AG04450 (cell line): ENCODE data around the gene TUBGCP2. TPM values are rescaled to one million over a fixed set of nuclear protein-coding genes. Genes with fewer than 3 reads are reported as not detected.

Source experiments
- CTCF ChIA-PET: fragments of 300-600, 350-600 bp; formaldehyde crosslinking; extraction: SDS; loops from one replicate; lab custom pipeline; 2022; ENCODE audit warnings: antibody characterized with exemption, inconsistent platforms; lab: Charles Lee
- POLR2A ChIA-PET: fragments of 350-600 bp; formaldehyde crosslinking; extraction: SDS; loops from one replicate; lab custom pipeline; 2021; ENCODE audit warnings: antibody characterized with exemption, inconsistent platforms; lab: Yijun Ruan, JAX
- DNase-seq: peaks from one replicate; pipeline ENCODE4 v3.0.0-alpha.2; 2011; ENCODE audit warnings: low read depth, low spot score
- H3K27ac ChIP-seq: one replicate; pipeline ENCODE4 v1.5.1; 2012; ENCODE audit warnings: low read depth, low read length, control low read depth
- H3K27me3 ChIP-seq: one replicate; pipeline ENCODE4 v1.6.0; 2012; ENCODE audit warnings: low read length; ENCODE audit not compliant: control insufficient read depth, insufficient read depth
- H3K4me3 ChIP-seq: 2 replicates; pipeline ENCODE4 v1.5.1; 2011; ENCODE audit warnings: mild to moderate bottlenecking, low read depth, low read length, control low read depth
- H3K9me3 ChIP-seq: 2 replicates; pipeline ENCODE4 v1.5.1; 2012; ENCODE audit warnings: low read length; ENCODE audit not compliant: control insufficient read depth, insufficient read depth
- CTCF ChIP-seq: IDR thresholded peaks from 2 replicates; pipeline ENCODE4 v1.5.1; 2011; ENCODE audit warnings: low read depth, low read length, control low read depth, inconsistent platforms
- polyA plus RNA-seq: library from polyadenylated mRNA; depleted of rRNA; stranded (reverse); fragments of >200 nt; gene quantifications from 2 replicates; pipeline ENCODE4 v1.2.3, GENCODE V29; 2011

The TUBGCP2 gene
- polyA plus RNA-seq, 1 experiment = 40.0 TPM

- no peak for TF ChIP-seq CTCF
- POLR2A ChIA-PET = no interaction called here
- CTCF ChIA-PET = no interaction called here
- peaks cover 14% of the 10 kb centered on the region for H3K27me3 ChIP-seq
- no peaks in the 10 kb centered on the region; the same call in 1 of the 2 replicates for H3K9me3 ChIP-seq
- no peak overlapping the region for H3K27ac ChIP-seq
- DNase-seq = no peak
- H3K4me3 ChIP-seq = no peak overlapping the region
Observed at GRCh38 chr10:133276100-133276434, 32.6 kb downstream of the TUBGCP2 start.

- H3K4me3 ChIP-seq = no peak overlapping the region
- CTCF ChIA-PET = interaction anchor here (0.5 kb wide), 1 partner anchor 31 kb away, joined by 3 read pairs; no protein-coding TSS in a partner anchor
Observed at GRCh38 chr10:133275684-133276092, 33.0 kb downstream of the TUBGCP2 start.

GRCh38 chr10:133274751-133275683 is 33.7 kb downstream of the TUBGCP2 start:
- DNase-seq = no peak
- Histone ChIP-seq H3K9me3 (no peaks in the 10 kb centered on the region; the same call in 1 of the 2 replicates), H3K4me3 (no peak overlapping the region), H3K27me3 (peaks cover 14% of the 10 kb centered on the region), H3K27ac (no peak overlapping the region)
- ChIA-PET CTCF (interaction anchor here (0.5 to 1.1 kb wide), 2 partner anchors 31 to 54 kb away, joined by 3 read pairs; no protein-coding TSS in a partner anchor), POLR2A (no interaction called here)
- no peak for TF ChIP-seq CTCF

More at GRCh38 chr10:133275684-133276092, 33.0 kb downstream of the TUBGCP2 start:
- DNase-seq = no peak
- TF ChIP-seq CTCF = no peak
- POLR2A ChIA-PET = no interaction called here
- H3K27ac ChIP-seq = no peak overlapping the region
- H3K9me3 ChIP-seq = no peaks in the 10 kb centered on the region; the same call in 1 of the 2 replicates
- H3K27me3 ChIP-seq = peaks cover 14% of the 10 kb centered on the region

GRCh38 chr10:133273534-133274143 is 35.0 kb downstream of the TUBGCP2 start:
- no peaks in the 10 kb centered on the region; the same call in 1 of the 2 replicates for H3K9me3 ChIP-seq
- peaks cover 14% of the 10 kb centered on the region for H3K27me3 ChIP-seq
- no peak overlapping the region for H3K4me3 ChIP-seq
- ChIA-PET POLR2A (no interaction called here), CTCF (no interaction called here)
- TF ChIP-seq CTCF = no peak
- H3K27ac ChIP-seq = no peak overlapping the region
- DNase-seq = no peak
